ENCODE data around the gene NPDC1. TPM values are rescaled to one million over a fixed set of nuclear protein-coding genes. Genes with fewer than 3 reads are reported as not detected.

Gene NPDC1
- total RNA-seq, 1 experiment from 2014 or later, result 25.4 TPM

DNA sequence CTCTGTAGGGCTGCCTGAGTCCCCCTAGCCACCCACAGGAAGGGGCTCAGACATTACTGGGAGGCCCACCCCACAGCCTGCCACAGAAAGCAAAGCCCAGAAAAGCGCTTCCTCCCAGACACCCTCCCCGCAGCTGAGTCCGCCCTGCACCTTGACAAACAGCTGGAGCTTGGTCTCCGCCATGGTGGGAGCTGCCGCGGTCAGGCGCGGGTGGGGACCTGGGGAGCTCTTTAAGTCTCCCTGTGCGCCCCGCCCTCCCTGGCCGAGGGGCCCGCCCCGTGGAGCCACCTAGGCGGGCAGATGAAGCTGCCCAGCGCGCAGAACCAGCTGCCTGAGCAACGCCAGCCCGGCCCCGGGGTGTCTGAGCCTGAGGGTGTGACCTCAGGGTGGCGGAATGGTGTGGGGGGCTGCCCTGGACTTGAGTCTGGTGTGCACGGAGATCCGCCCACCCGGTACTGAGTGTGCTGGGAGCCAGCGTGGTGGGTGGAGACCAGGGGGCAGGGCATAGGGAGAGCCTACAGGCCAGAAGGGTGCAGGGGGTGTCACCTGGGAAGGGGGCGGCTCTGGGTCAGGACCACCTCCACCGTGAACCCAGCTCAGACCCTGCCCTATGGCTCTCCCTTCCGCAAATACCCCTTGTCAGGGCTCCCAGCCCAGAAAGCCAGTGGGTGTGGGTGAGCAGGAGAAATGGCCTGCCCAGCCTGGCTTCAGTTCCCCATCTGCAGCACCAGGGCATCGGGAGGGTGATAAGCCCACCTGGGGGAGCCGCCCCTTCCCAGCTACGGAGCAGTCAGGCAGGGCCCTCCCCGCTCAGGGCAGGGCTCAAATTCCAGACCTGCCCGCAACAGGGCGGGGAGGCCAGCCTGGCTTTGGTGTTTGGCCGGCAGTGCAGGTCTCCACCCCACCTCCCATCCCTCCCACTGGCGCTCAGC is 49.4 kb downstream of the NPDC1 start, which contains the start of gene CLIC3:
CLIC3 (minus strand) TSS at position 208 of the 932 bp plus-strand sequence; CDS start at position 183, 25 bp downstream.
- TF ChIP-seq EZH2phosphoT487 (IDR thresholded peaks at IDR 0.05; ENCODE audit: borderline replicate concordance, low read length), result no peak
- TF ChIP-seq, protein P1, sequence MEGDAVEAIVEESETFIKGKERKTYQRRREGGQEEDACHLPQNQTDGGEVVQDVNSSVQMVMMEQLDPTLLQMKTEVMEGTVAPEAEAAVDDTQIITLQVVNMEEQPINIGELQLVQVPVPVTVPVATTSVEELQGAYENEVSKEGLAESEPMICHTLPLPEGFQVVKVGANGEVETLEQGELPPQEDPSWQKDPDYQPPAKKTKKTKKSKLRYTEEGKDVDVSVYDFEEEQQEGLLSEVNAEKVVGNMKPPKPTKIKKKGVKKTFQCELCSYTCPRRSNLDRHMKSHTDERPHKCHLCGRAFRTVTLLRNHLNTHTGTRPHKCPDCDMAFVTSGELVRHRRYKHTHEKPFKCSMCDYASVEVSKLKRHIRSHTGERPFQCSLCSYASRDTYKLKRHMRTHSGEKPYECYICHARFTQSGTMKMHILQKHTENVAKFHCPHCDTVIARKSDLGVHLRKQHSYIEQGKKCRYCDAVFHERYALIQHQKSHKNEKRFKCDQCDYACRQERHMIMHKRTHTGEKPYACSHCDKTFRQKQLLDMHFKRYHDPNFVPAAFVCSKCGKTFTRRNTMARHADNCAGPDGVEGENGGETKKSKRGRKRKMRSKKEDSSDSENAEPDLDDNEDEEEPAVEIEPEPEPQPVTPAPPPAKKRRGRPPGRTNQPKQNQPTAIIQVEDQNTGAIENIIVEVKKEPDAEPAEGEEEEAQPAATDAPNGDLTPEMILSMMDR (conservative IDR thresholded peaks at IDR 0.05; ENCODE audit: low read depth, low read length), result no peak
- no peak for TF ChIP-seq EZH2 (IDR thresholded peaks at IDR 0.05; ENCODE audit: low read length, unreplicated experiment)
- ChIA-PET CTCF (interaction anchor here (0.7 to 1.4 kb wide), 5 partner anchors 33 to 52 kb away, joined by 3 to 9 read pairs (median 3); partner anchors contain the start of gene FBXW5), POLR2A (ENCODE audit: unreplicated experiment) (interaction anchor here (0.7 kb wide), 1 partner anchor 82 kb away, joined by 3 read pairs; no protein-coding TSS in a partner anchor)
- H3K9me3 ChIP-seq (ENCODE audit: low read length), result no peaks in the 10 kb centered on the region
- H2AFZ ChIP-seq (ENCODE audit: low read length), result no peak within 1 kb of the TSS
- H3K4me1 ChIP-seq (ENCODE audit: insufficient read depth, low read length), result peaks cover 27% of the 10 kb centered on the region
- ATAC-seq (peak; percentile 49), DNase-seq (peak; percentile 60)
- H3K27ac ChIP-seq (ENCODE audit: low read length), result no peak within 1 kb of the TSS
- no peaks in the 10 kb centered on the region; the same call in 1 of the 2 replicates for H3K36me3 ChIP-seq (ENCODE audit: low read depth, low read length)
- peaks cover 16% of the 10 kb centered on the region for H3K79me2 ChIP-seq (ENCODE audit: low read length)
- no TSS peak for BruUV-seq (replicated peaks)
- intact Hi-C loops (cut with micrococcal nuclease), result loop anchor here (10.0 kb wide), 1 partner anchor 152 kb away; the partner anchor contains the start of genes AJM1 and PHPT1
- H3K9ac ChIP-seq (ENCODE audit: low read length), result no peak within 1 kb of the TSS
- peak within 1 kb of the TSS; percentile 58 for H3K4me3 ChIP-seq (ENCODE audit: low read length)
- H3K27me3 ChIP-seq (ENCODE audit: low read length), result no peaks in the 10 kb centered on the region
- no peaks in the 10 kb centered on the region for H3F3A ChIP-seq (ENCODE audit: low read length, unreplicated experiment)
- H3K4me2 ChIP-seq (ENCODE audit: low read length), result peak within 1 kb of the TSS; percentile 77
- H3K9me2 ChIP-seq (replicated peaks; ENCODE audit: low read length), result no peaks in the 10 kb centered on the region
- H4K20me1 ChIP-seq (ENCODE audit: low read length), result no peaks in the 10 kb centered on the region

DNA sequence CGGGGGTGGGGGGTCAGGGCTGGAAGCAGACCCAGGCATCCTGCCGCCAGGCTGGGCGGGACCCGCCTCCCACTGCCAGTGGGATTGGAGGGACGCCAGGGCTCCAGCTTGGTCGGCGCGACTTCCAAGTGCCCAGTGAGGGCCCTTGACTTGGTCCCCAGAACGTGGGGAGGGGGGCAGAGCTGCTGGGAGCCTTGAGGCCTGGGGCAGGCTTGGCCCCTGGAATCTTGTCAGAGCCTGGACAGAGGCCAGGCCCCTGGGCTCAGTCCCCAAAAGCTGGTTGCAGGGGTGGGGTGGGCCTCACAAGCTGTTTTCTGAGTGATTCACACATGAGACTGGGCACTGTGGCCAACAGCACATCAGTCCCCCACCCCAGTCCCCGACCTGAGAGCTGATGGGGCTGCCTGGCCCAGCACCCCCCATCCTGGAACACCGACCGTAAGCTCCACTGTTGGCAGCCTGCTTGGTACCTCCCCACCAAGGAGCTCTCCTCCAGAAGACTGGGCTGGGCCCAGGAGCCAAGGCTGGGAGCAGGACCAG is 50.1 kb downstream of the NPDC1 start:
- ATAC-seq, result peak; percentile 4; the same call in 1 of the 2 replicates
- ChIA-PET CTCF (interaction anchor here (0.7 to 1.4 kb wide), 5 partner anchors 34 to 52 kb away, joined by 3 to 9 read pairs (median 3); partner anchors contain the start of gene FBXW5), POLR2A (ENCODE audit: unreplicated experiment) (no interaction called here)
- no TSS peak for BruUV-seq (replicated peaks)
- Histone ChIP-seq H3K9me3 (ENCODE audit: low read length) (no peaks in the 10 kb centered on the region), H3K27ac (ENCODE audit: low read length) (no peak overlapping the region), H3K36me3 (ENCODE audit: low read depth, low read length) (no peaks in the 10 kb centered on the region; the same call in 1 of the 2 replicates), H2AFZ (ENCODE audit: low read length) (no peak overlapping the region), H3K4me1 (ENCODE audit: insufficient read depth, low read length) (peaks cover 27% of the 10 kb centered on the region), H4K20me1 (ENCODE audit: low read length) (no peaks in the 10 kb centered on the region), H3K9me2 (replicated peaks; ENCODE audit: low read length) (no peaks in the 10 kb centered on the region), H3F3A (ENCODE audit: low read length, unreplicated experiment) (no peaks in the 10 kb centered on the region), H3K27me3 (ENCODE audit: low read length) (no peaks in the 10 kb centered on the region), H3K79me2 (ENCODE audit: low read length) (peaks cover 16% of the 10 kb centered on the region), H3K4me2 (ENCODE audit: low read length) (peak overlapping the region; percentile 77), H3K9ac (ENCODE audit: low read length) (no peak overlapping the region), H3K4me3 (ENCODE audit: low read length) (peak overlapping the region; percentile 58)
- intact Hi-C loops (cut with micrococcal nuclease), result loop anchor here (10.0 kb wide), 1 partner anchor 151 kb away; the partner anchor contains the start of genes AJM1 and PHPT1
- TF ChIP-seq EZH2phosphoT487 (IDR thresholded peaks at IDR 0.05; ENCODE audit: borderline replicate concordance, low read length), result no peak
- no peak for TF ChIP-seq EZH2 (IDR thresholded peaks at IDR 0.05; ENCODE audit: low read length, unreplicated experiment)
- TF ChIP-seq, protein P1 (conservative IDR thresholded peaks at IDR 0.05; ENCODE audit: low read depth, low read length), result no peak
- DNase-seq, result no peak
